ENCODE results near the gene EIF3L.

DNA sequence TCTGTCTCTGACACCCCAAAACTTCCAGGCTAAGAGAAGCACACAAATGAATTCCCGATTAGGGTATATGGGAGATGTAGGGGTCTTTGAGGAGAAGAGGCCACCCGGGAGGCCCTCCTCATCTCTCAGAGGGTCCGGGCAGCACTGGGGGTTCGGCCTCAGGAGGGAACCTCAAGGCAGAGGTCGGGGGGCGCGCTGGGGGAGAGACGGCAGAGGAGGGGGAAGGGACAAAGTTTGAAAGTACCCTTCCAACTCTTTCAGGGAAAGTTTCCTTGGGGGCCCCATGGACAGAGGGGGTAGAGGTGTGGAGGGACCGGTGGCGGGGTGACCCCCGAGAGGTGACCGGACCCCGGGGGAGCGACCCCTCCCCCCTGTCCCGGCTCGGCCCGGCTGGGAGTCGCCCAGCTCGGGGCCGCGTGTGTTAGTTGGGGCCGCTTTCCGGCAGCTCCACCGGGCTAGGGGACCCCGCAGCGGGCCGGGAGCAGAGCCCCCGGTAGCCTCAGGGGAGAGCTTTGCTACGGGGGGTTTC, 44.8 kb upstream of the EIF3L start:
- TF ChIP-seq, protein P1, sequence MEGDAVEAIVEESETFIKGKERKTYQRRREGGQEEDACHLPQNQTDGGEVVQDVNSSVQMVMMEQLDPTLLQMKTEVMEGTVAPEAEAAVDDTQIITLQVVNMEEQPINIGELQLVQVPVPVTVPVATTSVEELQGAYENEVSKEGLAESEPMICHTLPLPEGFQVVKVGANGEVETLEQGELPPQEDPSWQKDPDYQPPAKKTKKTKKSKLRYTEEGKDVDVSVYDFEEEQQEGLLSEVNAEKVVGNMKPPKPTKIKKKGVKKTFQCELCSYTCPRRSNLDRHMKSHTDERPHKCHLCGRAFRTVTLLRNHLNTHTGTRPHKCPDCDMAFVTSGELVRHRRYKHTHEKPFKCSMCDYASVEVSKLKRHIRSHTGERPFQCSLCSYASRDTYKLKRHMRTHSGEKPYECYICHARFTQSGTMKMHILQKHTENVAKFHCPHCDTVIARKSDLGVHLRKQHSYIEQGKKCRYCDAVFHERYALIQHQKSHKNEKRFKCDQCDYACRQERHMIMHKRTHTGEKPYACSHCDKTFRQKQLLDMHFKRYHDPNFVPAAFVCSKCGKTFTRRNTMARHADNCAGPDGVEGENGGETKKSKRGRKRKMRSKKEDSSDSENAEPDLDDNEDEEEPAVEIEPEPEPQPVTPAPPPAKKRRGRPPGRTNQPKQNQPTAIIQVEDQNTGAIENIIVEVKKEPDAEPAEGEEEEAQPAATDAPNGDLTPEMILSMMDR (IDR thresholded peaks at IDR 0.05): no peak
- no peak for TF ChIP-seq POLR2A (IDR thresholded peaks at IDR 0.05)

Data from adrenal gland (tissue), 5 donors.